Glutamatergic neuron (in vitro differentiated cells): ENCODE data around the gene DCLK1. TPM values are rescaled to one million over a fixed set of nuclear protein-coding genes. Genes with fewer than 3 reads are reported as not detected.

ENCODE experiments used
- DNase-seq: peaks from one replicate; pipeline ENCODE4 v3.0.0; 2022
- H3K27ac Mint-ChIP-seq: one replicate; pipeline ENCODE4 v1.8.0; 2020; ENCODE audit warnings: mild to moderate bottlenecking, mixed read lengths, inconsistent platforms; ENCODE audit not compliant: unreplicated experiment
- H3K27me3 Mint-ChIP-seq: one replicate; pipeline ENCODE4 v1.8.0; 2020; ENCODE audit warnings: mild to moderate bottlenecking, moderate library complexity, mixed read lengths, inconsistent platforms; ENCODE audit not compliant: unreplicated experiment
- H3K36me3 Mint-ChIP-seq: one replicate; pipeline ENCODE4 v1.8.0; 2020; ENCODE audit warnings: mild to moderate bottlenecking, mixed read lengths, inconsistent platforms; ENCODE audit not compliant: unreplicated experiment
- H3K4me1 Mint-ChIP-seq: one replicate; pipeline ENCODE4 v1.8.0; 2020; ENCODE audit warnings: mild to moderate bottlenecking, low read depth, mixed read lengths, inconsistent platforms; ENCODE audit not compliant: unreplicated experiment
- H3K4me3 Mint-ChIP-seq: one replicate; pipeline ENCODE4 v1.8.0; 2020; ENCODE audit warnings: mild to moderate bottlenecking, mixed read lengths, inconsistent platforms; ENCODE audit not compliant: unreplicated experiment
- H3K9me3 Mint-ChIP-seq: one replicate; pipeline ENCODE4 v1.8.0; 2020; ENCODE audit warnings: mild to moderate bottlenecking, moderate library complexity, mixed read lengths, inconsistent platforms; ENCODE audit not compliant: unreplicated experiment
- CTCF ChIP-seq: fragments of 200-600 bp; sonication (generic); IDR thresholded peaks from one replicate; pipeline ENCODE4 v1.5.0; 2021; ENCODE audit not compliant: partially characterized antibody, unreplicated experiment
- total RNA-seq: library from RNA; stranded (reverse); fragmentation: NEBNext Ultra II Directional; extraction: Animal tissue kit (Norgen Biotek cat#: 25700); gene quantifications from one replicate; pipeline ENCODE4 v1.2.1, GENCODE V29; 2021; ENCODE audit not compliant: unreplicated experiment

Gene DCLK1
- total RNA-seq, 1 donor from 2014 or later = 63.9 TPM

- H3K4me3 Mint-ChIP-seq = no peak overlapping the region
- H3K4me1 Mint-ChIP-seq = peaks cover 5% of the 10 kb centered on the region
- H3K36me3 Mint-ChIP-seq = no peaks in the 10 kb centered on the region
- no peak for TF ChIP-seq CTCF
- H3K27ac Mint-ChIP-seq = no peak overlapping the region
- peaks cover 2% of the 10 kb centered on the region for H3K27me3 Mint-ChIP-seq
- H3K9me3 Mint-ChIP-seq = no peaks in the 10 kb centered on the region
- no peak for DNase-seq
Measured at GRCh38 chr13:35794734-35795389, 336.3 kb downstream of the DCLK1 start.

GRCh38 chr13:35793823-35794222 lies 337.4 kb downstream of the DCLK1 start:
- Mint-ChIP-seq H3K4me1 (peaks cover 14% of the 10 kb centered on the region), H3K27ac (no peak overlapping the region), H3K4me3 (no peak overlapping the region), H3K36me3 (no peaks in the 10 kb centered on the region), H3K27me3 (peaks cover 2% of the 10 kb centered on the region), H3K9me3 (no peaks in the 10 kb centered on the region)
- DNase-seq = no peak
- no peak for TF ChIP-seq CTCF

GRCh38 chr13:35792911-35793310 lies 338.3 kb downstream of the DCLK1 start:
- H3K27me3 Mint-ChIP-seq = peaks cover 2% of the 10 kb centered on the region
- DNase-seq = no peak
- no peak for TF ChIP-seq CTCF
- H3K4me1 Mint-ChIP-seq = peaks cover 21% of the 10 kb centered on the region
- no peak overlapping the region for H3K4me3 Mint-ChIP-seq
- no peaks in the 10 kb centered on the region for H3K9me3 Mint-ChIP-seq
- H3K36me3 Mint-ChIP-seq = no peaks in the 10 kb centered on the region
- H3K27ac Mint-ChIP-seq = no peak overlapping the region

GRCh38 chr13:35792021-35792420 lies 339.2 kb downstream of the DCLK1 start:
- Mint-ChIP-seq H3K9me3 (no peaks in the 10 kb centered on the region), H3K27me3 (peaks cover 2% of the 10 kb centered on the region), H3K36me3 (no peaks in the 10 kb centered on the region), H3K4me1 (peaks cover 28% of the 10 kb centered on the region), H3K27ac (no peak overlapping the region), H3K4me3 (no peak overlapping the region)
- DNase-seq = no peak
- TF ChIP-seq CTCF = no peak

GRCh38 chr13:35791184-35791851 lies 339.9 kb downstream of the DCLK1 start:
- TF ChIP-seq CTCF = no peak
- H3K27ac Mint-ChIP-seq = no peak overlapping the region
- DNase-seq = no peak
- H3K27me3 Mint-ChIP-seq = peaks cover 2% of the 10 kb centered on the region
- H3K9me3 Mint-ChIP-seq = no peaks in the 10 kb centered on the region
- no peak overlapping the region for H3K4me3 Mint-ChIP-seq
- H3K4me1 Mint-ChIP-seq = peaks cover 31% of the 10 kb centered on the region
- no peaks in the 10 kb centered on the region for H3K36me3 Mint-ChIP-seq
